Activated CD8-positive, alpha-beta T cell treated with anti-CD3 and anti-CD28 coated beads for 36 hours (primary cell): ENCODE results near the gene NELFB. TPM values are rescaled to one million over a fixed set of nuclear protein-coding genes. Genes with fewer than 3 reads are reported as not detected.

Source experiments
- ATAC-seq: fragments of 200-7000 bp; cut with Tn5 transposase; one replicate; pipeline ENCODE4 v1.10.0; 2021; ENCODE audit warnings: mild to moderate bottlenecking, moderate library complexity
- CTCF ChIA-PET: fragments of 350-600 bp; sonication (Branson Sonifier 250); formaldehyde crosslinking; loops from one replicate; lab custom pipeline; 2021; ENCODE audit warnings: antibody characterized with exemption; lab: Charles Lee
- POLR2A ChIA-PET: fragments of 350-600 bp; sonication (Branson Sonifier 250); formaldehyde crosslinking; loops from one replicate; lab custom pipeline; 2021; ENCODE audit warnings: antibody characterized with exemption; lab: Charles Lee
- DNase-seq: peaks from one replicate; pipeline ENCODE4 v3.0.0-alpha.2; 2020
- H3K27ac Mint-ChIP-seq: one replicate; pipeline ENCODE4 v1.8.0; 2021; ENCODE audit warnings: mild to moderate bottlenecking, mixed read lengths
- H3K27me3 Mint-ChIP-seq: one replicate; pipeline ENCODE4 v1.8.0; 2021; ENCODE audit warnings: mixed read lengths
- H3K36me3 Mint-ChIP-seq: one replicate; pipeline ENCODE4 v1.8.0; 2021; ENCODE audit warnings: low read depth, mixed read lengths
- H3K4me1 Mint-ChIP-seq: one replicate; pipeline ENCODE4 v1.8.0; 2021; ENCODE audit warnings: low read depth, mixed read lengths
- H3K4me3 Mint-ChIP-seq: one replicate; pipeline ENCODE4 v1.8.0; 2021; ENCODE audit warnings: mild to moderate bottlenecking, moderate library complexity, mixed read lengths
- H3K9me3 Mint-ChIP-seq: one replicate; pipeline ENCODE4 v1.8.0; 2021; ENCODE audit warnings: mixed read lengths
- intact Hi-C: fragments of 100-400 bp; cut with micrococcal nuclease; formaldehyde crosslinking; loops from one replicate; pipeline ENCODE4 v1.10.0; 2022
- total RNA-seq, 2 experiments: library from RNA; stranded (reverse); gene quantifications; one replicate each; pipeline ENCODE4 v1.2.3, GENCODE V29; 2021
- TF ChIP-seq, protein P1 (sequence below): fragments of 200-600 bp; IDR thresholded peaks from one replicate; pipeline ENCODE4 v1.8.0; 2022; ENCODE audit warnings: antibody characterized with exemption, mild to moderate bottlenecking

Gene NELFB
- total RNA-seq, 2 experiments from 2014 or later, result 50.9 to 54.3 TPM

DNA sequence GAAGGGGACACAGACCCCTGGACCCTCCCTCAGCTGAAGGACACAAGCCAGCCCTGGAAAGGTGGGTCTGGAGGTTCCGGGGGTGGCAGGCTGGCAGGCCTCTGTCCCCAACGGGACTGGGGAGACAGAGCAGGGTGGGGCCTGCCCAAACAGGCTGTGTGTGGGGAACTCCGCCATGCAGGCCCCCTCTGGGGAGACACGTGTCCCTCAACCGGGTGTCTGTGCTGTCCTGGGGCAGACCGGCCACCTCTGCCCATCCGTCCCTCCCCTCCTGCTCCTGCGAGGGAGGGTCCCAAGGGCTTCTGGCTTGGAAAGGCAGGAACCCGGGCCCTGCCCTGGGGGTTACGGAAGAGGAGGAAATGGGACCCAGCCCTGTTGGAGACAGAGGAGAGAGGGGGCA is 23.0 kb upstream of the NELFB start:
- DNase-seq (no peak), ATAC-seq (no peak)
- TF ChIP-seq, protein P1, sequence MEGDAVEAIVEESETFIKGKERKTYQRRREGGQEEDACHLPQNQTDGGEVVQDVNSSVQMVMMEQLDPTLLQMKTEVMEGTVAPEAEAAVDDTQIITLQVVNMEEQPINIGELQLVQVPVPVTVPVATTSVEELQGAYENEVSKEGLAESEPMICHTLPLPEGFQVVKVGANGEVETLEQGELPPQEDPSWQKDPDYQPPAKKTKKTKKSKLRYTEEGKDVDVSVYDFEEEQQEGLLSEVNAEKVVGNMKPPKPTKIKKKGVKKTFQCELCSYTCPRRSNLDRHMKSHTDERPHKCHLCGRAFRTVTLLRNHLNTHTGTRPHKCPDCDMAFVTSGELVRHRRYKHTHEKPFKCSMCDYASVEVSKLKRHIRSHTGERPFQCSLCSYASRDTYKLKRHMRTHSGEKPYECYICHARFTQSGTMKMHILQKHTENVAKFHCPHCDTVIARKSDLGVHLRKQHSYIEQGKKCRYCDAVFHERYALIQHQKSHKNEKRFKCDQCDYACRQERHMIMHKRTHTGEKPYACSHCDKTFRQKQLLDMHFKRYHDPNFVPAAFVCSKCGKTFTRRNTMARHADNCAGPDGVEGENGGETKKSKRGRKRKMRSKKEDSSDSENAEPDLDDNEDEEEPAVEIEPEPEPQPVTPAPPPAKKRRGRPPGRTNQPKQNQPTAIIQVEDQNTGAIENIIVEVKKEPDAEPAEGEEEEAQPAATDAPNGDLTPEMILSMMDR, result no peak
- H3K27me3 Mint-ChIP-seq, result peaks cover 11% of the 10 kb centered on the region
- peaks cover 6% of the 10 kb centered on the region for H3K4me1 Mint-ChIP-seq
- intact Hi-C loops, result no loop called here
- H3K27ac Mint-ChIP-seq, result no peak overlapping the region
- ChIA-PET CTCF (no interaction called here), POLR2A (no interaction called here)
- no peak overlapping the region for H3K4me3 Mint-ChIP-seq
- no peaks in the 10 kb centered on the region for H3K36me3 Mint-ChIP-seq
- H3K9me3 Mint-ChIP-seq, result no peaks in the 10 kb centered on the region

DNA sequence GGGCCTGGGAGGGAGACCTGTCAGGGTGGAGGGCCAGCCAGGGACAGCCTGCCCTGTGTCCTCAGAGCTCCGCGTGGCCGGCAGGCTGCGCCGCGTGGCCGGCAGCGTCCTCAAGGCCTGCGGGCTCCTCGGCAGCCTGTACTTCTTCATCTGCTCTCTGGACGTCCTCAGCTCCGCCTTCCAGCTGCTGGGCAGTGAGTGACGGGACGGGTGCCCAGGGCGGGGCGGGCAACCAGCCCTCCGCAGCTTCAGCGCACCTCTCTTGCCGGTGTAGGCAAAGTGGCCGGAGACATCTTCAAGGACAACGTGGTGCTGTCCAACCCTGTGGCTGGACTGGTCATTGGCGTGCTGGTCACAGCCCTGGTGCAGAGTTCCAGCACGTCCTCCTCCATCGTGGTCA is 22.6 kb upstream of the NELFB start:
- Mint-ChIP-seq H3K27me3 (peaks cover 11% of the 10 kb centered on the region), H3K9me3 (no peaks in the 10 kb centered on the region), H3K36me3 (no peaks in the 10 kb centered on the region), H3K4me3 (no peak overlapping the region), H3K27ac (no peak overlapping the region), H3K4me1 (peaks cover 7% of the 10 kb centered on the region)
- CTCF ChIA-PET, result no interaction called here
- intact Hi-C loops, result no loop called here
- POLR2A ChIA-PET, result no interaction called here
- DNase-seq (no peak), ATAC-seq (no peak)
- TF ChIP-seq, protein P1, result no peak

DNA sequence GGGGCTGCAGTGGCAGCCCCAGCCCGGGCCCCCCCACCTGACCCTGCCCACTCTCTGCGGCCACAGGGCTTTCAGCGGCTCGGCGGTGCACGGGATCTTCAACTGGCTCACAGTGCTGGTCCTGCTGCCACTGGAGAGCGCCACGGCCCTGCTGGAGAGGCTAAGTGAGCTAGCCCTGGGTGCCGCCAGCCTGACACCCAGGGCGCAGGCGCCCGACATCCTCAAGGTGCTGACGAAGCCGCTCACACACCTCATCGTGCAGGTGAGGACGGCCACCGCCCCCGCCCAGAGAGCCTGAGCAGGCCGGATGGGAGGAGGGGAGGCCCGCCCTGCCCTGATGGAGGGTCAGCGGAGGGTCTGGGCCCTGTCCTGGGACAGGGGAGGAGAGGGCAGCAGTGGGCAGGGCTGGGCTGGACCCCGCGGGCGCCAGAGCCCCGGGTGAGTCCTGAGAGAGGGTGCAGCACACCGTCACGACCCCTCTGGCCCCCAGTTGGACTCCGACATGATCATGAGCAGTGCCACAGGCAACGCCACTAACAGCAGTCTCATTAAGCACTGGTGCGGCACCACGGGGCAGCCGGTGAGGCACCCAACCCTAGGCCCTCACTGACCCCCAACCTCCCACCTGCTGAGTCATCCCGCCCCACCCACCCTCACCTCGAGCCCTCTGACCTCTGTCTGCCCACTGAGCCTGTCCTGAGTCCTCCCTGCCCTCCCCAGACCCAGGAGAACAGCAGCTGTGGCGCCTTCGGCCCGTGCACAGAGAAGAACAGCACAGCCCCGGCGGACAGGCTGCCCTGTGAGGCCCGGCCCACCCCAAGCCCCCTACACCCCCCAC is 21.8 kb upstream of the NELFB start:
- intact Hi-C loops, result no loop called here

DNA sequence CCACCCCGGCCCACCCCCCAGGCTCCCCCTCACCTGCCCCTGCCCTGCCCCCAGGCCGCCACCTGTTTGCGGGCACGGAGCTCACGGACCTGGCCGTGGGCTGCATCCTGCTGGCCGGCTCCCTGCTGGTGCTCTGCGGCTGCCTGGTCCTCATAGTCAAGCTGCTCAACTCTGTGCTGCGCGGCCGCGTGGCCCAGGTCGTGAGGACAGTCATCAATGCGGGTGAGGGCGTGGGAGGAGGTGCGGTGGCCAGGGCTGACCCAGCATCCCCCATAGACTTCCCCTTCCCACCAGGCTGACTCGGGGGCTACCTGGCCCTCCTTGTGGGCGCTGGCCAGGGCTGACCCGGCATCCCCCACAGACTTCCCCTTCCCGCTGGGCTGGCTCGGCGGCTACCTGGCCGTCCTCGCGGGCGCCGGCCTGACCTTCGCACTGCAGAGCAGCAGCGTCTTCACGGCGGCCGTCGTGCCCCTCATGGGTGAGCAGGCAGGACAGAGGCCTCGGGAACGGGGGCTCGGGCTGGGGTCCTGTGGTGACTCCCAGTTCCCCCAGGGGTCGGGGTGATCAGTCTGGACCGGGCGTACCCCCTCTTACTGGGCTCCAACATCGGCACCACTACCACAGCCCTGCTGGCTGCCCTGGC is 21.0 kb upstream of the NELFB start:
- TF ChIP-seq, protein P1, result no peak
- ATAC-seq (no peak), DNase-seq (no peak)
- H3K4me3 Mint-ChIP-seq, result no peak overlapping the region
- CTCF ChIA-PET, result interaction anchor here (1.1 to 1.3 kb wide), 2 partner anchors 45 to 106 kb away, joined by 3 read pairs; partner anchors contain the start of genes ANAPC2 and SSNA1
- no peak overlapping the region for H3K27ac Mint-ChIP-seq
- peaks cover 12% of the 10 kb centered on the region for H3K4me1 Mint-ChIP-seq
- peaks cover 10% of the 10 kb centered on the region for H3K27me3 Mint-ChIP-seq
- no peaks in the 10 kb centered on the region for H3K9me3 Mint-ChIP-seq
- POLR2A ChIA-PET, result interaction anchor here (1.2 kb wide), 1 partner anchor 28 kb away, joined by 3 read pairs; no protein-coding TSS in a partner anchor
- H3K36me3 Mint-ChIP-seq, result peaks cover 3% of the 10 kb centered on the region
- intact Hi-C loops, result no loop called here

More for the DNA sequence above, 21.8 kb upstream of the NELFB start:
- DNase-seq (no peak), ATAC-seq (no peak)
- ChIA-PET CTCF (interaction anchor here (1.1 kb wide), 1 partner anchor 45 kb away, joined by 3 read pairs; the partner anchor contains the start of genes ANAPC2 and SSNA1), POLR2A (no interaction called here)
- H3K27ac Mint-ChIP-seq, result no peak overlapping the region
- TF ChIP-seq, protein P1, result no peak
- no peak overlapping the region for H3K4me3 Mint-ChIP-seq
- no peaks in the 10 kb centered on the region for H3K36me3 Mint-ChIP-seq
- peaks cover 10% of the 10 kb centered on the region for H3K27me3 Mint-ChIP-seq
- peaks cover 7% of the 10 kb centered on the region for H3K4me1 Mint-ChIP-seq
- H3K9me3 Mint-ChIP-seq, result no peaks in the 10 kb centered on the region
